KMS-11 (cell line): ENCODE results near the gene ZNF202.
A peak's percentile ranks its signal among the peaks of the same experiment; 100 is the strongest.

Experiments
- H2AFZ ChIP-seq: fragments of 200-600 bp; sonication (generic); 2 replicates; pipeline ENCODE4 v1.6.1; 2016; ENCODE audit warnings: antibody characterized with exemption, mixed run types, low read depth
- H3K27ac ChIP-seq: fragments of 200-600 bp; sonication (generic); 2 replicates; pipeline ENCODE4 v1.6.1; 2016; ENCODE audit warnings: mild to moderate bottlenecking, mixed run types
- H3K27me3 ChIP-seq: fragments of 200-600 bp; sonication (generic); 2 replicates; pipeline ENCODE4 v1.6.1; 2017; ENCODE audit warnings: mild to moderate bottlenecking, low read depth, mixed run types, moderate library complexity; ENCODE audit not compliant: insufficient read depth
- H3K36me3 ChIP-seq: fragments of 200-600 bp; sonication (generic); 2 replicates; pipeline ENCODE4 v1.6.1; 2017; ENCODE audit warnings: mild to moderate bottlenecking, mixed run types; ENCODE audit not compliant: insufficient read depth
- H3K4me1 ChIP-seq: fragments of 200-600 bp; sonication (generic); 2 replicates; pipeline ENCODE4 v1.6.1; 2016; ENCODE audit warnings: mild to moderate bottlenecking, low read depth, mixed run types; ENCODE audit not compliant: poor library complexity, severe bottlenecking
- H3K4me2 ChIP-seq: fragments of 200-600 bp; sonication (generic); 2 replicates; pipeline ENCODE4 v1.7.0; 2016; ENCODE audit warnings: mild to moderate bottlenecking, mixed run types
- H3K4me3 ChIP-seq: fragments of 200-600 bp; sonication (generic); IDR thresholded peaks from 2 replicates; pipeline ENCODE4 v1.6.1; 2017; ENCODE audit warnings: low read depth, low read length, mixed read lengths; ENCODE audit not compliant: insufficient read depth
- H3K79me2 ChIP-seq: fragments of 200-600 bp; sonication (generic); 2 replicates; pipeline ENCODE4 v1.6.1; 2016; ENCODE audit warnings: low read depth, mixed run types; ENCODE audit not compliant: insufficient read depth
- H3K9ac ChIP-seq: fragments of 200-600 bp; sonication (generic); 2 replicates; pipeline ENCODE4 v1.6.1; 2016; ENCODE audit warnings: mild to moderate bottlenecking, mixed run types
- H4K20me1 ChIP-seq: fragments of 200-600 bp; sonication (generic); 2 replicates; pipeline ENCODE4 v1.6.1; 2016; ENCODE audit warnings: mild to moderate bottlenecking, mixed run types; ENCODE audit not compliant: insufficient read depth
- TF ChIP-seq, protein P1 (sequence below): fragments of 200-600 bp; sonication (generic); conservative IDR thresholded peaks from 2 replicates; pipeline ENCODE4 v1.6.1; 2017; ENCODE audit warnings: low read depth, mild to moderate bottlenecking, antibody characterized with exemption, low read length, moderate library complexity, mixed read lengths

Gene ZNF202

DNA sequence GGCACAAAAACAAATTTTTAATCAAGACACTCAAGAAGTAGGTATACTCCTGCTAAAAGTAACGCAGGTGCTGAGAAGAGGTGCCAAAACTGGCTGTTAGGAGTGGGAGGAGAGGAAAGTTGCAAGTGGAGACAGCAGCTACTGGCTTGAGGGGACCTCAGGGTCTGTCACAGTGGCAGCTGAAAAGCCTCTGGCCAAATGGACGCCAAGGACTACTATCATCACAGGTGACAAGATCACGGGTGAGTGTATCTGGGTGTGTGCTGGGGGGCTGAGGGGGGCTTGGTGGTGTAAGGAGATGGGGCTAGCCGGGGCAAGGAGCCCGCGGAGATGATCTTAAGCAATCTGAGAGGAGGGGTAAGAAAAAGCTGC, 687 bp downstream of the ZNF202 start:
- Histone ChIP-seq H4K20me1 (no peaks in the 10 kb centered on the region), H3K79me2 (peaks cover 30% of the 10 kb centered on the region; the same call in 1 of the 2 replicates), H3K4me3 (no peak overlapping the region), H2AFZ (peak overlapping the region; percentile 74; the same call in 1 of the 2 replicates), H3K9ac (peak overlapping the region; percentile 80), H3K27ac (peak overlapping the region; percentile 44; the same call in 1 of the 2 replicates), H3K4me1 (peaks cover 16% of the 10 kb centered on the region), H3K4me2 (peak overlapping the region; percentile 57), H3K27me3 (no peaks in the 10 kb centered on the region), H3K36me3 (no peaks in the 10 kb centered on the region)
- TF ChIP-seq, protein P1, sequence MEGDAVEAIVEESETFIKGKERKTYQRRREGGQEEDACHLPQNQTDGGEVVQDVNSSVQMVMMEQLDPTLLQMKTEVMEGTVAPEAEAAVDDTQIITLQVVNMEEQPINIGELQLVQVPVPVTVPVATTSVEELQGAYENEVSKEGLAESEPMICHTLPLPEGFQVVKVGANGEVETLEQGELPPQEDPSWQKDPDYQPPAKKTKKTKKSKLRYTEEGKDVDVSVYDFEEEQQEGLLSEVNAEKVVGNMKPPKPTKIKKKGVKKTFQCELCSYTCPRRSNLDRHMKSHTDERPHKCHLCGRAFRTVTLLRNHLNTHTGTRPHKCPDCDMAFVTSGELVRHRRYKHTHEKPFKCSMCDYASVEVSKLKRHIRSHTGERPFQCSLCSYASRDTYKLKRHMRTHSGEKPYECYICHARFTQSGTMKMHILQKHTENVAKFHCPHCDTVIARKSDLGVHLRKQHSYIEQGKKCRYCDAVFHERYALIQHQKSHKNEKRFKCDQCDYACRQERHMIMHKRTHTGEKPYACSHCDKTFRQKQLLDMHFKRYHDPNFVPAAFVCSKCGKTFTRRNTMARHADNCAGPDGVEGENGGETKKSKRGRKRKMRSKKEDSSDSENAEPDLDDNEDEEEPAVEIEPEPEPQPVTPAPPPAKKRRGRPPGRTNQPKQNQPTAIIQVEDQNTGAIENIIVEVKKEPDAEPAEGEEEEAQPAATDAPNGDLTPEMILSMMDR = no peak

DNA sequence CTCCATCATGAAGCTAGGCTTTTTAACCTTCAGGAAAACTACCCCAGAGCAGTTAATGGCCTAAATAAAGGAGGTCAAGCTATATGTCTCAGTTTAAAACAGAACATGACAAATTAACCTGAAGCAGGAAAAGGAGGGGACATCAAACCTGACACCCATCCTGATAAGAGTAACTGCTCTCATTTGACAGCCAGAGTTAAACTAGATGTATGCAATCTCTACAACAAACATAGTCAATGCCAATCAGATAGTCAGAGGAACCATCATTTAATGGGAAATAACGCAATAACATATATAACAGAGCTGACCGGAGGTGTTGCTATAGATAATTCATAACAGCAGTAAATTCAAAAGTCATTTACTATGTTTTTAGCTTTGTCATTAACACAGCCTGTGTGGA, 3.1 kb downstream of the ZNF202 start:
- Histone ChIP-seq H3K4me1 (peaks cover 16% of the 10 kb centered on the region), H3K4me2 (no peak overlapping the region), H3K27ac (no peak overlapping the region), H3K9ac (no peak overlapping the region), H3K79me2 (peaks cover 30% of the 10 kb centered on the region; the same call in 1 of the 2 replicates), H2AFZ (no peak overlapping the region), H4K20me1 (no peaks in the 10 kb centered on the region), H3K27me3 (no peaks in the 10 kb centered on the region), H3K36me3 (no peaks in the 10 kb centered on the region), H3K4me3 (no peak overlapping the region)
- TF ChIP-seq, protein P1 = no peak

DNA sequence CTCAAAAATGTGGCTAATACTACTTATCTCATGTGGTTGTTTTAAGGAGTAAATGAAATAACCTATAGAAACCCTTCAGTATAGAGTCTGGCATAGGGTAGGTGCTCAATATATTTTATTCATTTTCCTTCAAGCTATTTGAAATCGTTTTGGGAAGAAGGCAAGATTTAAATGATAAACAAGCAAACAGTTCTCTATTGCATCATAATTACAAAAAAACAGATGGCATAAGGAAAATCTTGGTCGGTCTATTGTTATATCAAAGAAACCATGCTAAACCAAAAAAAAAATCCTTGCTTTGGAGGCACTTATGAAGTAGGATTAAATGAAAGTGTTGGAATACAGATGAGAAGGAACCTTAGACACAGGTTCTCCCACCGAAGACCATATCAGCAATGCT, 4.7 kb downstream of the ZNF202 start:
- Histone ChIP-seq H3K27ac (no peak overlapping the region), H3K4me1 (peaks cover 11% of the 10 kb centered on the region), H3K27me3 (no peaks in the 10 kb centered on the region), H4K20me1 (no peaks in the 10 kb centered on the region), H3K4me3 (no peak overlapping the region), H3K9ac (no peak overlapping the region), H2AFZ (no peak overlapping the region), H3K4me2 (no peak overlapping the region), H3K36me3 (no peaks in the 10 kb centered on the region), H3K79me2 (peaks cover 30% of the 10 kb centered on the region; the same call in 1 of the 2 replicates)
- TF ChIP-seq, protein P1 = no peak

DNA sequence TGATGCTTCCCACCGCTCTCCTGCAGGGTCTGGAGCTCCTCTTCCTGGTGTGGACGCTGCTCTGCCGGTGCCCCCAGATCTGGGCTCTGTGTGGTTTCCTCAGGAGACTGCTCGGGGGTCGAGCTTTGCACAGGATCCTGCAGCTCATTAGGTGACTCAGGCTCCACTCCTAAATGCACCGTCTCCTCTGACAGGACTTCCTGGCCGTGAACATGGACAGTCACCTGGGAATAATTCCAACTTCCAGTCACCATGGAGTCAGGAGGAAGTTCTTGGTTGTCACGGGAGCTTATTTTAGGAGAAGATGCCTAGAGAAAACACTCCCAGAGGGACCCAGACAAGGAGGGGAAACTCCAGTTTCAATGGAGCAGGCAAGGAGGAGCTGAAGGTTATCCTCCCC, 11.9 kb downstream of the ZNF202 start:
- Histone ChIP-seq H3K27me3 (no peaks in the 10 kb centered on the region), H3K4me3 (no peak overlapping the region)

More for the DNA sequence above, 11.9 kb downstream of the ZNF202 start:
- Histone ChIP-seq H3K4me2 (no peak overlapping the region), H4K20me1 (no peaks in the 10 kb centered on the region), H3K4me1 (no peaks in the 10 kb centered on the region), H3K79me2 (no peaks in the 10 kb centered on the region), H3K9ac (no peak overlapping the region), H2AFZ (no peak overlapping the region), H3K27ac (no peak overlapping the region), H3K36me3 (no peaks in the 10 kb centered on the region; the same call in 1 of the 2 replicates)
- TF ChIP-seq, protein P1 = no peak
